ENCODE results near the gene RNU5B-1.
"Not testable (repeated sequence)": the region's sequence is repeated elsewhere in the genome, so short reads cannot be mapped to it uniquely, and the experiment has no call there.

RNU5B-1 gene

DNA sequence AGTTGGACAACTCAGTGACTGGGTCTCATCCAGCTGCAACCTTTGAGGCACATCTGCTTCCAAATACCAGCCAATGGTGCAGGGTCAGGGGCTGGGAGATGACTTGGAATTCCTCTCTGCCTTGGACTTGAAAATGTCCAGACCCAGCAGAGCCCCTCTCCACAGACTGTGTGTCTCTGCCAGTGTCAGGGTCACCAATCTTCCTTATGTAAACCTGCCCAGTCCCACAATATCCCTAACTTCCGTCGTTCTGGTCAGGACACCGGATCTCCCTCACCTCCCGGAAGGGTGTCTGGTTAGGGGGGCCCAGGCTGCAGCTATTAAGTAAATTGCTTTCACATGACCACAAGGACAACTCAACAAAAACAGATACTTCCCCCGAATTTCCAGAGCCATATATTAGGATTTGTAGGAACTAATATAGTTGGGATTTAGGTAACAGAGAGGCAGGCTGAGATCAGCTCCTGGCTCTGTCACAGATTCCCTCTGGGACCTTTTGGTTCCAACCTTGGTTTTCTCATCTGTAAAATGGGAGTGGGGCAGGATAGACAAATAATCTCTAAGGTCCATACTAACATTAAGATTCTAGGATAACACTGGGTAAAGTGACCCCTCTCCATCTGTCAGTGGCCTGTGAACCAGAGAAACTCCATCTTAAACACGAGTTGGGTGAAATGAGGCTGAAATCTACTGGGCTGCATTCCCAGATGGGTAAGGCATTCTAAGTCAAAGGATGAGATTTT, 42.5 kb downstream of the RNU5B-1 start:
- TF ChIP-seq, protein P1, sequence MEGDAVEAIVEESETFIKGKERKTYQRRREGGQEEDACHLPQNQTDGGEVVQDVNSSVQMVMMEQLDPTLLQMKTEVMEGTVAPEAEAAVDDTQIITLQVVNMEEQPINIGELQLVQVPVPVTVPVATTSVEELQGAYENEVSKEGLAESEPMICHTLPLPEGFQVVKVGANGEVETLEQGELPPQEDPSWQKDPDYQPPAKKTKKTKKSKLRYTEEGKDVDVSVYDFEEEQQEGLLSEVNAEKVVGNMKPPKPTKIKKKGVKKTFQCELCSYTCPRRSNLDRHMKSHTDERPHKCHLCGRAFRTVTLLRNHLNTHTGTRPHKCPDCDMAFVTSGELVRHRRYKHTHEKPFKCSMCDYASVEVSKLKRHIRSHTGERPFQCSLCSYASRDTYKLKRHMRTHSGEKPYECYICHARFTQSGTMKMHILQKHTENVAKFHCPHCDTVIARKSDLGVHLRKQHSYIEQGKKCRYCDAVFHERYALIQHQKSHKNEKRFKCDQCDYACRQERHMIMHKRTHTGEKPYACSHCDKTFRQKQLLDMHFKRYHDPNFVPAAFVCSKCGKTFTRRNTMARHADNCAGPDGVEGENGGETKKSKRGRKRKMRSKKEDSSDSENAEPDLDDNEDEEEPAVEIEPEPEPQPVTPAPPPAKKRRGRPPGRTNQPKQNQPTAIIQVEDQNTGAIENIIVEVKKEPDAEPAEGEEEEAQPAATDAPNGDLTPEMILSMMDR (IDR thresholded peaks at IDR 0.05; ENCODE audit: insufficient read depth, low read length), result no peak
- no peak for TF ChIP-seq SPI1 (IDR thresholded peaks at IDR 0.05; ENCODE audit: borderline replicate concordance, low read depth)
- no peak for TF ChIP-seq POLR2AphosphoS5 (IDR thresholded peaks at IDR 0.05; ENCODE audit: low read depth)
- TF ChIP-seq, protein P2, sequence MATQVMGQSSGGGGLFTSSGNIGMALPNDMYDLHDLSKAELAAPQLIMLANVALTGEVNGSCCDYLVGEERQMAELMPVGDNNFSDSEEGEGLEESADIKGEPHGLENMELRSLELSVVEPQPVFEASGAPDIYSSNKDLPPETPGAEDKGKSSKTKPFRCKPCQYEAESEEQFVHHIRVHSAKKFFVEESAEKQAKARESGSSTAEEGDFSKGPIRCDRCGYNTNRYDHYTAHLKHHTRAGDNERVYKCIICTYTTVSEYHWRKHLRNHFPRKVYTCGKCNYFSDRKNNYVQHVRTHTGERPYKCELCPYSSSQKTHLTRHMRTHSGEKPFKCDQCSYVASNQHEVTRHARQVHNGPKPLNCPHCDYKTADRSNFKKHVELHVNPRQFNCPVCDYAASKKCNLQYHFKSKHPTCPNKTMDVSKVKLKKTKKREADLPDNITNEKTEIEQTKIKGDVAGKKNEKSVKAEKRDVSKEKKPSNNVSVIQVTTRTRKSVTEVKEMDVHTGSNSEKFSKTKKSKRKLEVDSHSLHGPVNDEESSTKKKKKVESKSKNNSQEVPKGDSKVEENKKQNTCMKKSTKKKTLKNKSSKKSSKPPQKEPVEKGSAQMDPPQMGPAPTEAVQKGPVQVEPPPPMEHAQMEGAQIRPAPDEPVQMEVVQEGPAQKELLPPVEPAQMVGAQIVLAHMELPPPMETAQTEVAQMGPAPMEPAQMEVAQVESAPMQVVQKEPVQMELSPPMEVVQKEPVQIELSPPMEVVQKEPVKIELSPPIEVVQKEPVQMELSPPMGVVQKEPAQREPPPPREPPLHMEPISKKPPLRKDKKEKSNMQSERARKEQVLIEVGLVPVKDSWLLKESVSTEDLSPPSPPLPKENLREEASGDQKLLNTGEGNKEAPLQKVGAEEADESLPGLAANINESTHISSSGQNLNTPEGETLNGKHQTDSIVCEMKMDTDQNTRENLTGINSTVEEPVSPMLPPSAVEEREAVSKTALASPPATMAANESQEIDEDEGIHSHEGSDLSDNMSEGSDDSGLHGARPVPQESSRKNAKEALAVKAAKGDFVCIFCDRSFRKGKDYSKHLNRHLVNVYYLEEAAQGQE (IDR thresholded peaks at IDR 0.05; ENCODE audit: insufficient replicate concordance, low read depth), result no peak
- TF ChIP-seq GABPA (IDR thresholded peaks at IDR 0.05; ENCODE audit: low read depth), result no peak
- DNase-seq (ENCODE audit: low read depth in 1 of 2, low spot score in 1 of 2), result no peak
- Histone ChIP-seq H3K4me3 (replicated peaks; ENCODE audit: insufficient read depth, low read length) (no peak overlapping the region), H3K27me3 (ENCODE audit: insufficient read depth, poor library complexity, severe bottlenecking) (peaks cover 8% of the 10 kb centered on the region), H3K27ac (replicated peaks) (no peak overlapping the region)

DNA sequence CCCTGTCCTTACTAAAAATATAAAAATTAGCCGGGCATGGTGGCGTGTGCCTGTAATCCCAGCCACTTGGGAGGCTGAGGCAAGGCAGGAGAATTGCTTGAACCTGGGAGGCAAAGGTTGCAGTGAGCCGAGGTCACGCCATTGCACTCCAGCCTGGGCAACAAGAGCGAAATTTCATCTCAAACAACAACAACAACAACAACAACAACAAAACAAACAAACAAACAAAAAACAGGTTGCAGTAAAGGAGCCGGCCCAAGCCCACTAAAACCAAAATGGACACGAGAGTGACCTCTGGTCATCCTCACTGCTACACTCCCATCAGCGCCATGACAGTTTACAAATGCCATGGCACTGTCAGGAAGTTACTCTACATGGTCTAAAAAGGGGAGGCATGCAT, 43.3 kb downstream of the RNU5B-1 start:
- not testable (repeated sequence) for H3K4me3 ChIP-seq (replicated peaks; ENCODE audit: insufficient read depth, low read length); H3K27ac ChIP-seq (replicated peaks); DNase-seq (ENCODE audit: low read depth in 1 of 2, low spot score in 1 of 2)
- H3K27me3 ChIP-seq (ENCODE audit: insufficient read depth, poor library complexity, severe bottlenecking), result peaks cover 12% of the 10 kb centered on the region

DNA sequence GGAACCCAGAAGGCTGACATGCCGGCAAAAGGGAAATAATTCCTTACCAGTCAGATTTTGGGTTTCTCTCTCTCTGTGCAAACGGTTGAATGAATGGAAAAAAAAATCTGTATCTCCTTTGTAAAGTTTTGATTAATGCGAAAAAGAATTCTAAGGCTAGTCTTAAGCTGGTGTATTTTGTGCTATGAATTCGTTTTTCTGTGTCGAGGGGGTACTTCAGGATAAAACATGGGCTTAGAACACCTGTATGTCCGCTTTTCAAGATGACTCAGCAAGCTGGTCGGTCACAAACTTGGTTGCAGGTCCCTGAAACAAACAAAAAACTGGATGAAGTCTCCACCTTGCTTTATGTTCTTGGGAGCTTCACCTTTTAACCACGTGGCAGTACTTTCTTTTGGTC, 44.9 kb downstream of the RNU5B-1 start:
- Histone ChIP-seq H3K27ac (replicated peaks) (no peak overlapping the region), H3K4me3 (replicated peaks; ENCODE audit: insufficient read depth, low read length) (no peak overlapping the region), H3K27me3 (ENCODE audit: insufficient read depth, poor library complexity, severe bottlenecking) (peaks cover 21% of the 10 kb centered on the region)
- DNase-seq (ENCODE audit: low read depth in 1 of 2, low spot score in 1 of 2), result no peak
- TF ChIP-seq, protein P1 (IDR thresholded peaks at IDR 0.05; ENCODE audit: insufficient read depth, low read length), result no peak
- TF ChIP-seq POLR2AphosphoS5 (IDR thresholded peaks at IDR 0.05; ENCODE audit: low read depth) (no peak), SPI1 (IDR thresholded peaks at IDR 0.05; ENCODE audit: borderline replicate concordance, low read depth) (no peak), GABPA (IDR thresholded peaks at IDR 0.05; ENCODE audit: low read depth) (no peak)
- TF ChIP-seq, protein P2 (IDR thresholded peaks at IDR 0.05; ENCODE audit: insufficient replicate concordance, low read depth), result no peak

DNA sequence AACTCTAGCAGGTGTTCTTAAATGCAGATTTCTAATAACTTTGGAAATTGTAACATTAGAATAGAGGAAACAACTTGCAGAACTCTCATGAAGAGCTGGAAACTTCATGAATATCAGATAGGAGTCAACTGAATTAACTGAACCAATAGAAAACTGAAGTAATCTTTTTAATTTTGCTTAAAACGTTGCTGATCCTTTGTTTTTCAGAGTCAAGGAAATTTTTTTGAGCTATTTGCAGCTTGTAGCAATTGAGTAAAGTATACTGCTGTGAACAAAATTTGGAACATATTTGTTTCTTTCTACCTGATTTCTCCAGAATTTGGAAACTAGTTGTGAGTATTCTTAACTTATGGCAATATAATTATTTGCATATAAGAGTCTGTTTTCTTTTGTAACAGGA, 47.5 kb downstream of the RNU5B-1 start:
- not testable (repeated sequence) for H3K4me3 ChIP-seq (replicated peaks; ENCODE audit: insufficient read depth, low read length); H3K27ac ChIP-seq (replicated peaks); DNase-seq (ENCODE audit: low read depth in 1 of 2, low spot score in 1 of 2)
- peaks cover 34% of the 10 kb centered on the region for H3K27me3 ChIP-seq (ENCODE audit: insufficient read depth, poor library complexity, severe bottlenecking)
